ENCODE measurements around the gene CACNA1I.

The CACNA1I gene

DNA sequence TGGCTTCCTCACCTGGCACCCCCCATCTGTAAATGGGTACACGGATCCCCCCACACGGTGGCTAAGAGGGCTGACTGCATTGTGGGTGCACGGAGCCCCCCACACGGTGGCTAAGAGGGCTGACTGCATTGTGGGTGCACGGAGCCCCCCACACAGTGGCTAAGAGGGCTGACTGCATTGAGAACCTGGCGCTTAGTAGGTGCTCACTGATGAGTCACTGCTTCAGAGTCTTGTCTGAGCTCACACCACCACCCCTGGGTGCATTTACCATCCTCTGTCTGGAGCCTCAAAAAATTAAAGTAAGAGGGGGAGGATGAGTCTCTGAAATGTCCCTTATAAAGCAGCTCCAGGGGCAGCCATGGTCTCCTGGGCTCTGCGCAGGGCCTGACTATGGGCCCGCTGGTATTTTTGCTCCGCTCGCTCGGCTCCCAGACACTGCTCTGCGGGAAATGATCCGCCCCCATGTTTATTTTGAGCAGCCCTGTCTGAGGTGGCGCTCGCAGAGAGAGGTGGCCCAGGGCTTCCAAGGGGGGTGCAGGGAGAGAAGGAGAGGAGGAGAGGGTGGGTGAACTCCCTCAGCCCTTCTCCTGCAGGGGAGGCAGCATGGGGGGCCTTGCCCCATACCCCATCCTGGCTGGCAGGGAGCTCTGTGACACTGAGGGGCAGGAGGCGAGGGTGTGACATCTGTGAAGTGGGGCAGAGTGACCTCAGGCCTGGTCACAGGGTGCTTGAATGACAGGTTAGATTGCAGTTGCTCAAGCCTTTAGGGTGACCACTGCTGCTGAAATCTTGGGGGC lies 82.6 kb downstream of the CACNA1I start:
- no peak overlapping the region for H3K9ac ChIP-seq (ENCODE audit: low read length in 2 of 2)
- no peaks in the 10 kb centered on the region for H3K36me3 ChIP-seq (ENCODE audit: control insufficient read depth in 2 of 2, insufficient read depth in 2 of 2, low read length in 2 of 2)
- peaks cover 0 to 10% of the 10 kb centered on the region in 2 donors for H3K9me3 ChIP-seq (ENCODE audit: control insufficient read depth in 2 of 2, low read length in 2 of 2)
- no peak overlapping the region for H3K4me3 ChIP-seq (ENCODE audit: low read length in 2 of 2)
- H3K27ac ChIP-seq (ENCODE audit: low read length), result no peak overlapping the region
- peaks cover 28 to 32% of the 10 kb centered on the region in 2 donors for H3K27me3 ChIP-seq (ENCODE audit: control insufficient read depth in 1 of 2, insufficient read depth in 2 of 2, low read length in 2 of 2)
- no peaks in the 10 kb centered on the region for H3K4me1 ChIP-seq (ENCODE audit: control insufficient read depth, insufficient read depth, low read length)

DNA sequence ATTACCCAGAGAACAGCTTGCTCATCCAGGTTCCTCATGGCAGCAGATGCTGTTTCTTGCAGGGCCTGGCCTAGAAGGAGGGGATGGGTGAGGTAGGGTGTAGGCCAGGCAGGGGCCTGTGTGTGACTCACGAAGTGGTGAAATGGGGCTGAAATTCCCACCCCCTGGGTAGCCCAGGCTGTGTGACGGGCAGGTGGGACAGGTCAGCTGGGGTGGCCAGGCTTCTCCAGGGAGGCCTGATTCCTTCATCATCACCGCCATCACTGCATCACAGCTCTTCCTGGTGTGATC lies 83.2 kb downstream of the CACNA1I start:
- Histone ChIP-seq H3K9me3 (ENCODE audit: control insufficient read depth in 2 of 2, low read length in 2 of 2) (peaks cover 0 to 10% of the 10 kb centered on the region in 2 donors), H3K36me3 (ENCODE audit: control insufficient read depth in 2 of 2, insufficient read depth in 2 of 2, low read length in 2 of 2) (no peaks in the 10 kb centered on the region), H3K9ac (ENCODE audit: low read length in 2 of 2) (no peak overlapping the region), H3K4me1 (ENCODE audit: control insufficient read depth, insufficient read depth, low read length) (no peaks in the 10 kb centered on the region), H3K4me3 (ENCODE audit: low read length in 2 of 2) (no peak overlapping the region), H3K27ac (ENCODE audit: low read length) (no peak overlapping the region), H3K27me3 (ENCODE audit: control insufficient read depth in 1 of 2, insufficient read depth in 2 of 2, low read length in 2 of 2) (peaks cover 28 to 36% of the 10 kb centered on the region in 2 donors)

DNA sequence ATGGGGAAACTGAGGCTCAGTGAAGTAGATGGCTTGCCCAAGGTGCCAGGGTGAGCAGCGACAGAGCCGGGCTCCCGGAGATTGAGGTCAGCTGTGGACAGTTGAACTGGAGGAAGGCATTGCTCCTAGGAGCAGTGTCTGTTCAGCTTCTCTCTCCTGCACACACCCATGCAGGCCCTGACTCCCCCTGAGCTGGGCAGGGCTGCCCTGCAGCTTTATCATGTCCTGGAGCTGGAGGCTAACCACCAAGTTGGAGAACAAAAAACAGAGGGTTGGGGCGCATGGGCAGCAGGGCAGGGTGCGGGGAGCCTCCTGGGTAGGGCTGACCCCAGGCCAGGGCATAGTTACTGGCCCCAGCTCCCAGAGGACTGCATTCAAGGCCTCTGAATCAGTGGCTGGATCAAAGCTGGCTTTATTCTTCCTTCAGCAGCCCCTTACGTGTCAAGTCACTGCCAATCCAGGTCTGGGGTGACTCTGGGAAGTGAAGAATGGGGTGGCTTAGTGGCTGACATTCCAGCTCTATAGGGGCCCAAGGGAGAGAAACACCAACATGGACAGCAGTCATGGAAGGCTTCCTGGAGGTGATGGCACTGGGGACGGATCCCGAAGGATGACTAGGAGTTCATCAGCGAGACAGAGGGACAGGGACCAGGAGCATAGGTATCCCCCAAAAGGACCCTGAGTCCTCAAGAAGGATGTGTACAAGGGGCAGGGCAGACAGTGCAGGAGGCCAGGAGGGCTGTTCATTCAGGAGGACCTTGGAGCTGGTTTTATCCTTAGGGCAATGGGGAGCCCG lies 83.8 kb downstream of the CACNA1I start:
- Histone ChIP-seq H3K4me1 (ENCODE audit: control insufficient read depth, insufficient read depth, low read length) (no peaks in the 10 kb centered on the region), H3K27ac (ENCODE audit: low read length) (no peak overlapping the region), H3K9me3 (ENCODE audit: control insufficient read depth in 2 of 2, low read length in 2 of 2) (peaks cover 0 to 10% of the 10 kb centered on the region in 2 donors), H3K27me3 (ENCODE audit: control insufficient read depth in 1 of 2, insufficient read depth in 2 of 2, low read length in 2 of 2) (peaks cover 33 to 38% of the 10 kb centered on the region in 2 donors), H3K4me3 (ENCODE audit: low read length in 2 of 2) (no peak overlapping the region), H3K9ac (ENCODE audit: low read length in 2 of 2) (no peak overlapping the region), H3K36me3 (ENCODE audit: control insufficient read depth in 2 of 2, insufficient read depth in 2 of 2, low read length in 2 of 2) (no peaks in the 10 kb centered on the region)

DNA sequence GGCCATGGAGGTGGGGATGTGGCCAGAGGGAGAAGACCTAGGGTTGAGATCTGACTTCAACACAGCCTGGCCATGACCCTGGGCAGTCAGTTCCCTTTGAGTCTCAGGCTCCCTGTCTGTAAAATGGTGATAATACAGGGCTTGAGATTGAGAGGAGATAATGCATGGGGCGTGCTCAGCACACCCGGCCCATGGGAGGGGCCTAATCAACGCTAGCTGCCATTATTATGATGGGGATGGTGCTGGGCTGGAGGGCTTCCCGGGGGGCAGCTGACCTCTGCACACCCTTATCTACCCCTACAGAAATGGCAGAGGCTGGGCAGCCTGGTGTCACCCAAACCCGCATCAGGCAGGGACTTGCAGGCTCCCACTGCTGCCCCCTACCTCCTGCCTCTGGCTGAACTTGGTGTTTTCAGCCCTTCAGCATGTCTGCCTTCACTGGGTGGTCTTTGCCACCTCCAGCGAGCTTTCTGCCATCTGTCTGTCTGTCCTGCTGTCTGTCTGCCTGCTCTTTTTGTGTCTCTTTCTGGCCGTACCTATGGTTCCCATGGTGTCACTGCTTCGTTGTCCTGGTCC lies 84.5 kb downstream of the CACNA1I start:
- H3K9ac ChIP-seq (ENCODE audit: low read length in 2 of 2), result no peak overlapping the region
- H3K27me3 ChIP-seq (ENCODE audit: control insufficient read depth in 1 of 2, insufficient read depth in 2 of 2, low read length in 2 of 2), result peaks cover 38 to 46% of the 10 kb centered on the region in 2 donors
- H3K9me3 ChIP-seq (ENCODE audit: control insufficient read depth in 2 of 2, low read length in 2 of 2), result peaks cover 0 to 10% of the 10 kb centered on the region in 2 donors
- no peaks in the 10 kb centered on the region for H3K36me3 ChIP-seq (ENCODE audit: control insufficient read depth in 2 of 2, insufficient read depth in 2 of 2, low read length in 2 of 2)
- no peak overlapping the region for H3K27ac ChIP-seq (ENCODE audit: low read length)
- H3K4me3 ChIP-seq (ENCODE audit: low read length in 2 of 2), result no peak overlapping the region
- H3K4me1 ChIP-seq (ENCODE audit: control insufficient read depth, insufficient read depth, low read length), result no peaks in the 10 kb centered on the region

DNA sequence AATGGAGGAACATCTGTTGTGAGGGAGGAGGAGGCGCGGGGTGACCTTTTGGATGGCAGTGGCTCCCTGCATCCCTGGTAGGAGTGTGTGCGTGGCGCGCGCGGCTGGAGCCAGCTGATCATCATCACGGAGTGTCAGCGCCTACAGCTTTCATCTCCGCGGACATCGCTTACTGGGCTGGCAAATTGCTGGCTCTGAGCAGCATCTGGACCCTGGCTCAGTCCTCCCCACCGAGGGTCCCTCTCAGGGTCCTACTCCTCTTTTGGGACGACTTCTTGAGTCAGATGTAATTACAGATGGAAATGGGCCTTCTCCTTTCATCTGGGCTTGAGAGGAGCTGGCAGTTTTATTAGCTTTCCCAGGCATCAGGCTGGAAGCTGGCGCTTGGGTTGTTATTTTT lies 85.3 kb downstream of the CACNA1I start:
- H3K4me3 ChIP-seq (ENCODE audit: low read length in 2 of 2), result no peak overlapping the region
- H3K4me1 ChIP-seq (ENCODE audit: control insufficient read depth, insufficient read depth, low read length), result no peaks in the 10 kb centered on the region
- peaks cover 45 to 53% of the 10 kb centered on the region in 2 donors for H3K27me3 ChIP-seq (ENCODE audit: control insufficient read depth in 1 of 2, insufficient read depth in 2 of 2, low read length in 2 of 2)

DNA sequence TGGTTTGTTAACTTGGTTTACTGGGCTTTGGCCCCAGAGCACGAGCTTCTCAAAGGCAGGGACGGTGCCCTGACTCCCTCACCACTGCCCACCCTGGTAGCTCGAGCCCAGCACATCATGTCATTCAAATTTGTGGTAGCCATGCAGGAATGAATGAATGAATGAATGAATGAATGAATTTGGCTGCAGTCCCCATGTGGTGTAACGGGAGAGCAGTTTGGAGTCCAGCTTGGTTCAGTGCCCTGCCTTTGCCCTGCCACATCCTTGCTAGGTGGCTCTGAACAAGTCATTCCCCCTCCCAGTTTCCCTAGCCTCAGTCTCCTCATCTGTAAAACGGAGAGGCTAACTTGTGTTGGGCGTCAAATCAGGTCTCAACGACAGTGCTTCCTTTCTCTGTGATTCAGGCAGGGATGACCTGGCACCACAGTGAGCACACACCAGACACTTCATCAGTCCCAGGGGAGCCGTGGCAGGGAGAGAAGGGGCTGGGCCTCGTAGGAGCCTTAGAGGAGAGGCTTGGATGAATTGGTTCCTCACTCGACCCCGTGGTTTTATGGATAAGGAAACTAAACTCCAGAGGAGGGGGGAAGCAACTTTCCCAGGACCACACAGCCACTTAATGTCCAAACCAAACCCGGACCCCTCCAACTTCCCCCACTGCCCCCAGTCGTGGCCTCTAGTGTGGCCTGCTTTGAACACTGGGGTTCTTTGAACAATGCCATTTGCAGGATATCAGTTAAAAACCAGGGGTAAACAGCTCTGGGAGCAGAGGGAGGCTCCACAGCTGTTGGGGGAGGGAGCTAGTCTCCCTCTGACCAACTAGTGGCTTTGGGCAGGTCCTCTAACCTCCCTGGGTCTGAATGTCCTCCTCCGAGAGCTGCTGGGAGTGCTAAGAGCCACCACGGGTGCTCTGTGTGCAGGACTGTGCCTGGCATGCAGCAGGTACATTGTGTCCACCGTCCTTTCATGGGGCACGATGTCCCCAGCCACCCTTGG lies 86.2 kb downstream of the CACNA1I start:
- H3K4me1 ChIP-seq (ENCODE audit: control insufficient read depth, insufficient read depth, low read length), result peaks cover 6% of the 10 kb centered on the region
- no peaks in the 10 kb centered on the region for H3K36me3 ChIP-seq (ENCODE audit: control insufficient read depth in 2 of 2, insufficient read depth in 2 of 2, low read length in 2 of 2)
- H3K4me3 ChIP-seq (ENCODE audit: low read length in 2 of 2), result no peak overlapping the region
- H3K9ac ChIP-seq (ENCODE audit: low read length in 2 of 2), result no peak overlapping the region
- H3K27me3 ChIP-seq (ENCODE audit: control insufficient read depth in 1 of 2, insufficient read depth in 2 of 2, low read length in 2 of 2), result peaks cover 55 to 63% of the 10 kb centered on the region in 2 donors
- peaks cover 0 to under 1% of the 10 kb centered on the region in 2 donors for H3K9me3 ChIP-seq (ENCODE audit: control insufficient read depth in 2 of 2, low read length in 2 of 2)
- no peak overlapping the region for H3K27ac ChIP-seq (ENCODE audit: low read length)

More for the DNA sequence above, 85.3 kb downstream of the CACNA1I start:
- Histone ChIP-seq H3K9me3 (ENCODE audit: control insufficient read depth in 2 of 2, low read length in 2 of 2) (peaks cover 0 to 8% of the 10 kb centered on the region in 2 donors), H3K9ac (ENCODE audit: low read length in 2 of 2) (no peak overlapping the region), H3K36me3 (ENCODE audit: control insufficient read depth in 2 of 2, insufficient read depth in 2 of 2, low read length in 2 of 2) (no peaks in the 10 kb centered on the region), H3K27ac (ENCODE audit: low read length) (no peak overlapping the region)

DNA sequence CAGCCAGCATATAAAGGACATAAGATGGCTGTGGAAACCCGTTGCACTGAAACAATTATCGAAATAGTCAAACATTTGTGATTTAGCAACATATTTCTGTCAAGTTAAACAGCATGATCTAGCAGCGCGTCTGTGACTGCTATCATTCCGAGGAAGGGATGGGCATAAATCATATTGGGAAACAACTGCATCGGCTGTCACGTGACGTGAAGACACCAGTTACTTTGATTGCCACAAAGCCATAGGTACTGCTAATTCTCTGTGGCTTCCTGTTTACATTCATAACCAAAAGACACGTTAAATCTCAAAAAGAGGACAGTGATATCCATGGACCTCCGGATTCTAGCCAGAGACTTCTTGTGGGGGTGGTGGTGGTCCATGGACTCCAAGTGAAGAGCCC lies 87.8 kb downstream of the CACNA1I start:
- peaks cover 11% of the 10 kb centered on the region for H3K4me1 ChIP-seq (ENCODE audit: control insufficient read depth, insufficient read depth, low read length)
- no peak overlapping the region for H3K9ac ChIP-seq (ENCODE audit: low read length in 2 of 2)
- H3K4me3 ChIP-seq (ENCODE audit: low read length in 2 of 2), result no peak overlapping the region
- no peaks in the 10 kb centered on the region for H3K9me3 ChIP-seq (ENCODE audit: control insufficient read depth in 2 of 2, low read length in 2 of 2)
- no peak overlapping the region for H3K27ac ChIP-seq (ENCODE audit: low read length)
- H3K36me3 ChIP-seq (ENCODE audit: control insufficient read depth in 2 of 2, insufficient read depth in 2 of 2, low read length in 2 of 2), result no peaks in the 10 kb centered on the region
- peaks cover 69 to 73% of the 10 kb centered on the region in 2 donors for H3K27me3 ChIP-seq (ENCODE audit: control insufficient read depth in 1 of 2, insufficient read depth in 2 of 2, low read length in 2 of 2)

DNA sequence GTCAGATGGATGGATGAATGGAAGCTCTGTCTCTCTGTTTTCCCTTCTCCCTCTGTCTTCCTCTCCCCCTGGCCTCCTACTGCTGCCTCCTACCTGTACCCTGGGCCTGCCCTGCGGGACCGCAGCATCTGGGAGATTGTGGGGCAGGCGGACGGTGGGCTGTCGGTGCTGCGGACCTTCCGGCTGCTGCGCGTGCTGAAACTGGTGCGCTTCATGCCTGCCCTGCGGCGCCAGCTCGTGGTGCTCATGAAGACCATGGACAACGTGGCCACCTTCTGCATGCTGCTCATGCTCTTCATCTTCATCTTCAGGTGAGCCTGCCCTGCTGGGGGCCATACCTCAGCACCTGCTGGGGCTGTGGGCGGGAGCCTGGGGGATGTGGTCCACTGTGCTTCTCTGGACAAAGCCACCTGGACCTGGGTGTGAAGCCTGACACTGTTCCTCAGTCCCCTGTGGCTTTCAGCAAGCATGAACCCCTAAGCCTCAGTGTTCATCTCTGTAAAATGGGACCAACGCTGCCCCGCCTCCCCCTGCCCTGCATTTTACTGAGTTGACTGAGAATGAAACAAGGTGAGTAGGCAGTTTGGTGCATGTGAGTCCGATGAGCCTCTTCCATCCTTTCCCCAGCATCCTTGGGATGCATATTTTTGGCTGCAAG lies 88.4 kb downstream of the CACNA1I start:
- Histone ChIP-seq H3K4me3 (ENCODE audit: low read length in 2 of 2) (no peak overlapping the region), H3K27me3 (ENCODE audit: control insufficient read depth in 1 of 2, insufficient read depth in 2 of 2, low read length in 2 of 2) (peaks cover 72 to 76% of the 10 kb centered on the region in 2 donors), H3K9me3 (ENCODE audit: control insufficient read depth in 2 of 2, low read length in 2 of 2) (no peaks in the 10 kb centered on the region), H3K36me3 (ENCODE audit: control insufficient read depth in 2 of 2, insufficient read depth in 2 of 2, low read length in 2 of 2) (no peaks in the 10 kb centered on the region), H3K9ac (ENCODE audit: low read length in 2 of 2) (no peak overlapping the region), H3K27ac (ENCODE audit: low read length) (no peak overlapping the region), H3K4me1 (ENCODE audit: control insufficient read depth, insufficient read depth, low read length) (peaks cover 13% of the 10 kb centered on the region)

DNA sequence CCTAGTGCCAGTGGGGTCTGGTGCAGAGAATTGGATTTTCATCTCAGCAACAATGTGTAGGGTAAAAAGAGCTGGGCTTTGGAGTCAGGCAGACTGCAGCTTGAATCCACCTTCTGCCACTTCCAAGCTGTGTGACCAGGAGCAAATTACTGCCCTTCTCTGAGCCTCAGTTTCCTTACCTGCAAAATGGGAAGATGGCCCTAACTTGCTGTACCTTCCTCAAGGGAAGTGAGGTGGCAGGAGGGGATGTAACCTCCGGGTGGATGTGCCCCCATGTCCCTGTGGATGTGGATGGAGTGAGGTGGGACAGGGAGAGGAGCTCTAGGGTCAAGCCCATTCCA lies 90.9 kb downstream of the CACNA1I start:
- Histone ChIP-seq H3K27ac (ENCODE audit: low read length) (no peak overlapping the region), H3K4me3 (ENCODE audit: low read length in 2 of 2) (no peak overlapping the region), H3K27me3 (ENCODE audit: control insufficient read depth in 1 of 2, insufficient read depth in 2 of 2, low read length in 2 of 2) (peaks cover 67 to 71% of the 10 kb centered on the region in 2 donors), H3K9ac (ENCODE audit: low read length in 2 of 2) (no peak overlapping the region), H3K36me3 (ENCODE audit: control insufficient read depth in 2 of 2, insufficient read depth in 2 of 2, low read length in 2 of 2) (no peaks in the 10 kb centered on the region), H3K4me1 (ENCODE audit: control insufficient read depth, insufficient read depth, low read length) (peaks cover 13% of the 10 kb centered on the region), H3K9me3 (ENCODE audit: control insufficient read depth in 2 of 2, low read length in 2 of 2) (no peaks in the 10 kb centered on the region)

Measured in stomach smooth muscle (tissue), 2 donors.